ENCODE results near the gene HEXA.

HEXA gene

GRCh38 chr15:72354496-72354895, 21.3 kb downstream of the HEXA start:
- Histone ChIP-seq H3K9ac (ENCODE audit: low read length) (no peak overlapping the region), H3K4me1 (ENCODE audit: low read length) (no peaks in the 10 kb centered on the region), H2AFZ (ENCODE audit: low read length) (no peak overlapping the region), H3K36me3 (replicated peaks; ENCODE audit: insufficient read depth, low read length) (no peaks in the 10 kb centered on the region; the same call in 1 of the 2 replicates), H3K4me2 (ENCODE audit: low read depth, low read length) (no peak overlapping the region), H3K9me2 (replicated peaks; ENCODE audit: insufficient read depth, low read length) (no peaks in the 10 kb centered on the region), H4K20me1 (ENCODE audit: insufficient read depth, low read length) (no peaks in the 10 kb centered on the region), H3K4me3 (ENCODE audit: low read length) (no peak overlapping the region), H3K27ac (ENCODE audit: low read length) (no peak overlapping the region), H3F3A (ENCODE audit: insufficient read depth, low read length) (no peaks in the 10 kb centered on the region), H3K79me2 (ENCODE audit: low read length) (peaks cover 21% of the 10 kb centered on the region), H3K27me3 (replicated peaks; ENCODE audit: insufficient read depth, low read length) (no peaks in the 10 kb centered on the region), H3K9me3 (replicated peaks; ENCODE audit: insufficient read depth, low read length) (no peaks in the 10 kb centered on the region)
- no peak for DNase-seq
- TF ChIP-seq EZH2phosphoT487 (IDR thresholded peaks at IDR 0.05; ENCODE audit: low read length) (no peak), EZH2 (optimal IDR thresholded peaks at IDR 0.05; ENCODE audit: low read depth, low read length) (no peak), CTCF (IDR thresholded peaks at IDR 0.05; ENCODE audit: low read length) (no peak)

GRCh38 chr15:72353266-72353665, 22.5 kb downstream of the HEXA start:
- Histone ChIP-seq H3K4me2 (ENCODE audit: low read depth, low read length) (no peak overlapping the region), H3K9ac (ENCODE audit: low read length) (no peak overlapping the region), H3K27ac (ENCODE audit: low read length) (no peak overlapping the region), H3K4me1 (ENCODE audit: low read length) (no peaks in the 10 kb centered on the region), H3K27me3 (replicated peaks; ENCODE audit: insufficient read depth, low read length) (no peaks in the 10 kb centered on the region), H3K4me3 (ENCODE audit: low read length) (no peak overlapping the region), H4K20me1 (ENCODE audit: insufficient read depth, low read length) (no peaks in the 10 kb centered on the region), H3F3A (ENCODE audit: insufficient read depth, low read length) (no peaks in the 10 kb centered on the region), H2AFZ (ENCODE audit: low read length) (no peak overlapping the region), H3K79me2 (ENCODE audit: low read length) (peaks cover 10% of the 10 kb centered on the region), H3K9me3 (replicated peaks; ENCODE audit: insufficient read depth, low read length) (no peaks in the 10 kb centered on the region), H3K36me3 (replicated peaks; ENCODE audit: insufficient read depth, low read length) (no peaks in the 10 kb centered on the region; the same call in 1 of the 2 replicates), H3K9me2 (replicated peaks; ENCODE audit: insufficient read depth, low read length) (no peaks in the 10 kb centered on the region)
- no peak for TF ChIP-seq CTCF (IDR thresholded peaks at IDR 0.05; ENCODE audit: low read length)
- TF ChIP-seq EZH2phosphoT487 (IDR thresholded peaks at IDR 0.05; ENCODE audit: low read length): no peak
- no peak for TF ChIP-seq EZH2 (optimal IDR thresholded peaks at IDR 0.05; ENCODE audit: low read depth, low read length)
- DNase-seq: no peak

- DNase-seq: no peak
- Histone ChIP-seq H3K27me3 (replicated peaks; ENCODE audit: insufficient read depth, low read length) (no peaks in the 10 kb centered on the region), H2AFZ (ENCODE audit: low read length) (no peak overlapping the region), H3K9me2 (replicated peaks; ENCODE audit: insufficient read depth, low read length) (no peaks in the 10 kb centered on the region), H3K9me3 (replicated peaks; ENCODE audit: insufficient read depth, low read length) (no peaks in the 10 kb centered on the region), H3K79me2 (ENCODE audit: low read length) (no peaks in the 10 kb centered on the region), H3K4me1 (ENCODE audit: low read length) (no peaks in the 10 kb centered on the region), H3K4me3 (ENCODE audit: low read length) (no peak overlapping the region), H3K4me2 (ENCODE audit: low read depth, low read length) (no peak overlapping the region), H3K36me3 (replicated peaks; ENCODE audit: insufficient read depth, low read length) (no peaks in the 10 kb centered on the region; the same call in 1 of the 2 replicates), H3K27ac (ENCODE audit: low read length) (no peak overlapping the region), H3K9ac (ENCODE audit: low read length) (no peak overlapping the region), H3F3A (ENCODE audit: insufficient read depth, low read length) (no peaks in the 10 kb centered on the region), H4K20me1 (ENCODE audit: insufficient read depth, low read length) (no peaks in the 10 kb centered on the region)
- TF ChIP-seq CTCF (IDR thresholded peaks at IDR 0.05; ENCODE audit: low read length) (no peak), EZH2 (optimal IDR thresholded peaks at IDR 0.05; ENCODE audit: low read depth, low read length) (no peak), EZH2phosphoT487 (IDR thresholded peaks at IDR 0.05; ENCODE audit: low read length) (no peak)
Observed at GRCh38 chr15:72345806-72346205, 30.0 kb downstream of the HEXA start.
